ENCODE results near the gene CACNA2D3. TPM values are rescaled to one million over a fixed set of nuclear protein-coding genes. Genes with fewer than 3 reads are reported as not detected.

Gene CACNA2D3
- total RNA-seq, 1 donor from 2014 or later = 0.70 TPM

DNA sequence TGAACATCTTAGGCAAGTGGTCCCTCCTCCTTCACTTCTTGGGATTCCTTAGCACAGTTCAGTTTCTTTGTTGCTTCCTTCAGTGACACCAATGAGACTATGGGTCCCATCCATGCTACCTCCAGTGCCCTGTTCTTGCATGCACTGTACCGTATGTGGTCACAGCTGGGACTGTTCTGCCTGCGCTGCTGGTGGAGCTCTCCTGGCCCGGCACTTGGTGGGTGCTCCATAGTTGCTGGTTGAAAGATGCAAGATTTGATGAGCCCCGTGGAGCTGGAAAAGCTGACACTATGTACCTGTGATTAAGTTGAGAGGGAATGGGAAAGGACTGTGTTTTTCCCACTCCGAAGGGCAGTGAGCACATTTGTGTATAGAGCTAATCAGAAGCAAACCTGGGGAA, 407.7 kb downstream of the CACNA2D3 start:
- Histone ChIP-seq H3K36me3 (ENCODE audit: insufficient read depth, low read length) (no peaks in the 10 kb centered on the region), H3K79me2 (ENCODE audit: insufficient read depth, low read length) (no peaks in the 10 kb centered on the region), H3K4me3 (ENCODE audit: insufficient read depth, low read depth, low read length) (no peak overlapping the region), H3K27me3 (ENCODE audit: insufficient read depth, low read length) (no peaks in the 10 kb centered on the region), H3K9me3 (ENCODE audit: insufficient read depth, low read depth, low read length) (no peaks in the 10 kb centered on the region), H3K27ac (ENCODE audit: low read depth, low read length) (no peak overlapping the region), H3K4me2 (ENCODE audit: low read length) (no peak overlapping the region), H3K4me1 (ENCODE audit: insufficient read depth, low read length) (peaks cover 5% of the 10 kb centered on the region), H4K20me1 (ENCODE audit: insufficient read depth, low read length) (no peaks in the 10 kb centered on the region), H2AFZ (ENCODE audit: low read depth, low read length) (no peak overlapping the region), H3K9ac (ENCODE audit: low read length) (no peak overlapping the region)
- FAIRE-seq (no peak), DNase-seq (ENCODE audit: low read depth) (no peak)
- no peak for TF ChIP-seq EZH2 (IDR thresholded peaks at IDR 0.05; ENCODE audit: insufficient read depth, low read length)
- TF ChIP-seq, protein P1, sequence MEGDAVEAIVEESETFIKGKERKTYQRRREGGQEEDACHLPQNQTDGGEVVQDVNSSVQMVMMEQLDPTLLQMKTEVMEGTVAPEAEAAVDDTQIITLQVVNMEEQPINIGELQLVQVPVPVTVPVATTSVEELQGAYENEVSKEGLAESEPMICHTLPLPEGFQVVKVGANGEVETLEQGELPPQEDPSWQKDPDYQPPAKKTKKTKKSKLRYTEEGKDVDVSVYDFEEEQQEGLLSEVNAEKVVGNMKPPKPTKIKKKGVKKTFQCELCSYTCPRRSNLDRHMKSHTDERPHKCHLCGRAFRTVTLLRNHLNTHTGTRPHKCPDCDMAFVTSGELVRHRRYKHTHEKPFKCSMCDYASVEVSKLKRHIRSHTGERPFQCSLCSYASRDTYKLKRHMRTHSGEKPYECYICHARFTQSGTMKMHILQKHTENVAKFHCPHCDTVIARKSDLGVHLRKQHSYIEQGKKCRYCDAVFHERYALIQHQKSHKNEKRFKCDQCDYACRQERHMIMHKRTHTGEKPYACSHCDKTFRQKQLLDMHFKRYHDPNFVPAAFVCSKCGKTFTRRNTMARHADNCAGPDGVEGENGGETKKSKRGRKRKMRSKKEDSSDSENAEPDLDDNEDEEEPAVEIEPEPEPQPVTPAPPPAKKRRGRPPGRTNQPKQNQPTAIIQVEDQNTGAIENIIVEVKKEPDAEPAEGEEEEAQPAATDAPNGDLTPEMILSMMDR (IDR thresholded peaks at IDR 0.05; ENCODE audit: insufficient read depth, low read depth, low read length) = no peak
- no peak overlapping the region for H3K27ac Mint-ChIP-seq (ENCODE audit: unreplicated experiment)
- H3K27me3 Mint-ChIP-seq (ENCODE audit: low read depth, unreplicated experiment) = peaks cover 6% of the 10 kb centered on the region
- peaks cover 3% of the 10 kb centered on the region for H3K9me3 Mint-ChIP-seq (ENCODE audit: unreplicated experiment)
- H3K4me1 Mint-ChIP-seq (ENCODE audit: low read depth, unreplicated experiment) = peaks cover 8% of the 10 kb centered on the region
- H3K36me3 Mint-ChIP-seq (ENCODE audit: low read depth, unreplicated experiment) = no peaks in the 10 kb centered on the region
- H3K4me3 Mint-ChIP-seq (ENCODE audit: unreplicated experiment) = no peak overlapping the region

DNA sequence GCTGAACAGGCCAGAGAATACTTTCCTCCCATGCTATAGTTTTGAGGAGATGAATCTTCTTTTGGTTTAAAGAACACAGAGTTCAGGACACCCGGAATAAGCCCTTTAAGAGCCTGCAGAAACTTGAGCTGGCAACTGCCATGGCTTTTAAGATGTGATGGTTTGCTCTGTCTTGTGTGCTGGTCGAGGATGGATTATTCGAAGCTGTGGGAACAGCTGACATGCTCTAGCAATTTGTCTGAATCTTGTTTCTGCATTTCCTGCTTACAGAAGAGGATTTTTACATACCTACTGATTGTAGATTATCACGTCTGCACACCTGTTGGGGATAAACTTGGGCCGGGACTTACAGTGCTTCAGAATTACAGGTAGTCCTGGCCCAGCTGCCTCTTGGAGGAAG, 408.6 kb downstream of the CACNA2D3 start:
- peaks cover 6% of the 10 kb centered on the region for H3K27me3 Mint-ChIP-seq (ENCODE audit: low read depth, unreplicated experiment)
- H3K4me2 ChIP-seq (ENCODE audit: low read length) = no peak overlapping the region
- DNase-seq (ENCODE audit: low read depth) (no peak), FAIRE-seq (no peak)
- no peak overlapping the region for H3K27ac ChIP-seq (ENCODE audit: low read depth, low read length)
- H3K27ac Mint-ChIP-seq (ENCODE audit: unreplicated experiment) = no peak overlapping the region
- no peak overlapping the region for H3K9ac ChIP-seq (ENCODE audit: low read length)
- no peaks in the 10 kb centered on the region for H3K79me2 ChIP-seq (ENCODE audit: insufficient read depth, low read length)
- no peaks in the 10 kb centered on the region for H3K27me3 ChIP-seq (ENCODE audit: insufficient read depth, low read length)
- H3K36me3 ChIP-seq (ENCODE audit: insufficient read depth, low read length) = no peaks in the 10 kb centered on the region
- H3K4me1 ChIP-seq (ENCODE audit: insufficient read depth, low read length) = peaks cover 5% of the 10 kb centered on the region
- H3K9me3 ChIP-seq (ENCODE audit: insufficient read depth, low read depth, low read length) = no peaks in the 10 kb centered on the region
- no peaks in the 10 kb centered on the region for H4K20me1 ChIP-seq (ENCODE audit: insufficient read depth, low read length)
- H3K36me3 Mint-ChIP-seq (ENCODE audit: low read depth, unreplicated experiment) = no peaks in the 10 kb centered on the region
- H3K9me3 Mint-ChIP-seq (ENCODE audit: unreplicated experiment) = peaks cover 3% of the 10 kb centered on the region
- H3K4me1 Mint-ChIP-seq (ENCODE audit: low read depth, unreplicated experiment) = peaks cover 8% of the 10 kb centered on the region
- no peak overlapping the region for H2AFZ ChIP-seq (ENCODE audit: low read depth, low read length)
- H3K4me3 ChIP-seq (ENCODE audit: insufficient read depth, low read depth, low read length) = no peak overlapping the region
- TF ChIP-seq EZH2 (IDR thresholded peaks at IDR 0.05; ENCODE audit: insufficient read depth, low read length) = no peak
- TF ChIP-seq, protein P1 (IDR thresholded peaks at IDR 0.05; ENCODE audit: insufficient read depth, low read depth, low read length) = no peak
- no peak overlapping the region for H3K4me3 Mint-ChIP-seq (ENCODE audit: unreplicated experiment)

DNA sequence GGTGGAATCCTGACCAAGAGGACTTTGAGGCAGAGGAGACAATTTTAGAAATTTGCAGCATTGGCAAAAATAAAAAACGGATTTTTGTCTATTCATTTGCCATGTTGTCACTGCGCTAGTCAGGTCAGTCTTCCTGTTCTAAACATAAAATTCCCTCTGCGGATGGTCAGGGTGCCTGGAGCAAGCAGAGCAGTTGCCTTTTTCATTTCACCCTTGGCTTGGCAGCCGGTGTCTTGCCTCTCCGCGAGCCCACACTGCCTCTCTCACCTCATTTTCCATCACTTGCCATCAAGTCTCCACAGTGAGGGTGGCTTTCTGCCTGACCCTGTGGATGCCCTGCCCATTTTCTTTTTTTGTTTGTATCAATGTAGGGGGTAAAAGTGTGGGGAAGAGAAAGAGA, 409.4 kb downstream of the CACNA2D3 start:
- no peaks in the 10 kb centered on the region for H3K9me3 ChIP-seq (ENCODE audit: insufficient read depth, low read depth, low read length)
- FAIRE-seq = no peak
- H3K9me3 Mint-ChIP-seq (ENCODE audit: unreplicated experiment) = peaks cover 3% of the 10 kb centered on the region
- peaks cover 5% of the 10 kb centered on the region for H3K4me1 ChIP-seq (ENCODE audit: insufficient read depth, low read length)
- peaks cover 8% of the 10 kb centered on the region for H3K27me3 Mint-ChIP-seq (ENCODE audit: low read depth, unreplicated experiment)
- H3K4me3 ChIP-seq (ENCODE audit: insufficient read depth, low read depth, low read length) = no peak overlapping the region
- H4K20me1 ChIP-seq (ENCODE audit: insufficient read depth, low read length) = no peaks in the 10 kb centered on the region
- peaks cover 8% of the 10 kb centered on the region for H3K4me1 Mint-ChIP-seq (ENCODE audit: low read depth, unreplicated experiment)
- H3K4me2 ChIP-seq (ENCODE audit: low read length) = no peak overlapping the region
- no peak for DNase-seq (ENCODE audit: low read depth)
- no peak overlapping the region for H3K27ac ChIP-seq (ENCODE audit: low read depth, low read length)
- H3K9ac ChIP-seq (ENCODE audit: low read length) = no peak overlapping the region
- H3K4me3 Mint-ChIP-seq (ENCODE audit: unreplicated experiment) = no peak overlapping the region
- H3K36me3 ChIP-seq (ENCODE audit: insufficient read depth, low read length) = no peaks in the 10 kb centered on the region
- H2AFZ ChIP-seq (ENCODE audit: low read depth, low read length) = no peak overlapping the region
- H3K36me3 Mint-ChIP-seq (ENCODE audit: low read depth, unreplicated experiment) = no peaks in the 10 kb centered on the region
- H3K27ac Mint-ChIP-seq (ENCODE audit: unreplicated experiment) = no peak overlapping the region
- no peaks in the 10 kb centered on the region for H3K79me2 ChIP-seq (ENCODE audit: insufficient read depth, low read length)
- H3K27me3 ChIP-seq (ENCODE audit: insufficient read depth, low read length) = no peaks in the 10 kb centered on the region
- no peak for TF ChIP-seq EZH2 (IDR thresholded peaks at IDR 0.05; ENCODE audit: insufficient read depth, low read length)
- TF ChIP-seq, protein P1 (IDR thresholded peaks at IDR 0.05; ENCODE audit: insufficient read depth, low read depth, low read length) = no peak
